ENCODE data around the gene GRID2. TPM values are rescaled to one million over a fixed set of nuclear protein-coding genes. Genes with fewer than 3 reads are reported as not detected.
A peak's percentile ranks its signal among the peaks of the same experiment; 100 is the strongest.

GRID2 gene
- total RNA-seq, 1 experiment from 2014 or later, result not detected

DNA sequence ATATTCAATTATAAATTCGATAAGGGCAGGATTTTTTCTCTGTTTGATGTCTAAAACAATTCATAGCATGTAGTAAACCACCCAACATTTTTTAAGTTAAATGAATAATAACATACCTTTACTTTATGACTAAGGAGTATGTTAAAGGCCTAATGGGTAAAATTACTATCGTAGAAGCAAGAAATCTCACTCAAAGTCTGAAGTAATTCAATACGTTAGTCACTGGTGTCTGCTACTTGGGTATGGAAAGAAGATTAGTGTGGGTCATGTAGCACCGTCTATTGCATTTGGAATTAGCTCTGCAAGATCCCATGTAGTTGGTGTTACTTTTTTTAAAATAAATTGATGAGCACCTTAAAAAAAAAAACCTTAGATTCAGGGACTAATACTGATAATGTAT, 374.5 kb downstream of the GRID2 start:
- DNase-seq (ENCODE audit: low read depth), result no peak

DNA sequence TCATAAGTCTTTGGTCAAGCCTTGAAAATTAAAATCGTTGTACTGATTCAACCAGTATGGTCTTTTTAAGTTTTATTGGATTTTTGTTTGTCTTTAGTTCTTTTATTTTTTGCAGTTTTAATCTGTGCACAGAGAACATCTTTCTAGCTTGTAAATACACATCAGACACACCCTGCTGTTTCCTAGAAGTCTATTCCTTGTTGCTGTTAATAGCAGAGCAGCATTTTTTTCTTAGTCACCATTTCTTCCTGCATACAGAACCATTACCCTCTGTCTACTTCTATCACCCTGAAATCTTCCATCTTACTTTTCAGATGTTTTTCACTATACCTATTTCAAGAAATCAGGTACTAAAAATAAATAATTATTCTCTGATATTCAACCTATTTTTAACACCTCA, 375.4 kb downstream of the GRID2 start:
- DNase-seq (ENCODE audit: low read depth), result no peak

DNA sequence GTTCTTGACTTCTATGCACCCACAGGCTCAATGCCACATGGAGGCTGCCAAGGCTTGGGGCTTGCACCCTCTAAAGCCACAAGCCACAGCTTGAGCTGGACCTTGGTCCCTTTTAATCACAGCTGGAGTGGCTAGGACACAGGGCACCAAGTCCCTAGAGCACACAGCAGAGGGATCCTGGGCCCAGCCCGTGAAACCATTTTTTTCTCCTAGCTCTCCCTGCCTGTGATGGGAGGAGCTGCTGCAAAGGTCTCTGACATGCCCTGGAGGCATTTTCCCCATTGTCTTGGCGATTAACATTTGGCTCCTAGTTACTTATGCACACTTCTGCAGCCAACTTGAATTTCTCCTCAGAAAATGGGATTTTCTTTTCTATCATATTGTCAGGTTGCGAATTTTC, 410.9 kb downstream of the GRID2 start:
- no peak for DNase-seq (ENCODE audit: low read depth)

DNA sequence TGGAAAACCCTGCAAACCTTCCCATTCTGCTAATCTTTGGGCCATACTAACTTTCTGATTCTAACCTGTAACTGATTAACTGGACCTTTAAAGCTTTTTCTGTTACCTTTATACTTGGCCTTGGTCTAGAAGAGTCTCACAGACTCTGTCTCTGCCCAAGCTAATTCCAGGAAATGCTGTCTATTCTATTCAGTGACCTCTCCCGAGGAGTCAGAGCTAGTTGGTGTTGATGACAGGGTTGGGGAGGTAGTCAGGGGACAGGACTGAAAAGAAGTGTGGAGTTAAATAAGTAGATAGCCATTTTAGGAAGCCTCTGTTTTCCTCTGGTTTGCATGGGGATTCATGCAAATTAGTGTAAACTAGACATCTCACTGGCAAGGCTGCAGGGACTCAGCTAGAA, 429.5 kb downstream of the GRID2 start:
- DNase-seq (ENCODE audit: low read depth), result no peak

DNA sequence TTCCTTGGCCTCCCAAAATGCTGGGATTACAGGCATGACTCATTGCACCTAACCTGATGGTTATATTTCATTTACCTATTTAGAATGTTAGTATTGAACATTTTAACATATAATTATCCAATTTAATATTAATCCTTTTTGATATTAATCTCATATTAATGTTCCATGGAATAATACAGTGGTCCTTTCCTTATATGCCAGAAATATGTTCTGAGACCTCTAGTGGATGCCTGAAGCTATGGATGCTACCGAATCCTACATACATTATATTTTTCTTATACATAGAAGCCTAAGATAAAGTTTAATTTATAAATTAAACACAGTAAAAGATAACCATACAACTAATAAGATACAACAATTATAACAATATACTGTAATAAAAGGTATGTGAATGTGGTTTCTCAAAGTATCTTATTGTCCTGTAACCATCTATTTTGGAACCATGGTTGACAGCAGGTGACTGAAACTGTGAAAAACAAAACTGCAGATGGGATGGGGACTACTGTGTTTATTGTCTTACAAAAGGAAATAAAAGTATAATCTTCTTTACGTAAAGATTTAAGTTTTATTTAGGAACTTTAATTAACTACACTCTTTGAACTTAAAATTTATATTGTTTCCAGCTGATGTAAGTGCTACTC, 431.4 kb downstream of the GRID2 start:
- DNase-seq (ENCODE audit: low read depth), result no peak

DNA sequence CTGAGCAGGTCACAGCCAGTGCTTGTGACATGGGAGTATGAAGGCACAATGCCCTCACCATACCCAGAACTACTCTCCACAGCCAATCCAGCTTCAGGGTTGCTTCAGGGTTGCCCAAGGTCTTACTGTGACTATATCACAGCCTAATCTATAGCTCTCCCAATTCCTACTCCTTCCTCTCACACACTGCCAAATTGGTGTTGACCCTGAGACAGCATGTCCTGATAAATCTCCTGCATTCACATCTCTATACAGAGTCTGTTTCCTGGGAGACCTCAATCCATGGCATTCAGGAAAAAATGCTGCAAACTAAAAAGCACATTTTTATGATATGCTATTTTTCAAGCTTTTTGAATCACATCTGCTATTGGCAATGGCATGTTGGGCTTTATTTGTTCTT, 456.7 kb downstream of the GRID2 start:
- no peak for DNase-seq (ENCODE audit: low read depth)

DNA sequence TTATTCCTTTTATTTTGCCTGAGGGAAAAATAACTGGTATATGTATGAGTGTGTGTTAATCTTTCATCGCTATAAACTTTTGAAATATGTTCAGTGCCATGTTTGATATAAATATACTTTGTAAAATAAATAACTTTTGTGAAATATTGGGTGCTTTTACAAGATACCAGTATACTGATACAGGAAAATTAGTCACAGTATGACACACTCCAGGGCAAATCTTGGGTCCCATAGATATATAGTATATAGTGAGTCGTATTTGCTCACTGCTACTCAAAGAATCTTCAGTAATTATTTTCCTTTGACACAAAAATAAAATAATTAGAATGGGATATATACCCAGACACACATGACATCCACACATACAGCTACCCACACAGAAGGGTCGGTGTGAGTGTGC, 472.3 kb downstream of the GRID2 start:
- DNase-seq (ENCODE audit: low read depth), result peak; percentile 28

DNA sequence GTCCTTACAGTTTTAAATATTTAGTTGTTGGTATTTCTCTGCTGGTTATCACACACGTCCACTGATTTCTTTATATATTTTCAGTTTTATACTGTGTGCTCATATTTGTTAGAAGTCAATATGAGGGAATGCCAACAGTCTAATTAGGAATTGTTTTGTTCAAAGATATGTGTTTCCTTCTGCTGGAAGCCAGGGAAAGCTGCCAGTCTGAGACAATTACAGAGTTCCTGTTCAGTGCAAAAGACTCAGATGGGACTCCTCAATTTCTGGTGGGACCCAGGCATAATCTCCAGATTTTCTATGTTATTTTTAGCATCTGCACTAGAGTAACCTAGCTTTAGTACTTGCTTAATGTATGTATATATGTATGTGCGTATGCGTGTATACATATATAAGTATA, 486.0 kb downstream of the GRID2 start:
- no peak for DNase-seq (ENCODE audit: low read depth)

DNA sequence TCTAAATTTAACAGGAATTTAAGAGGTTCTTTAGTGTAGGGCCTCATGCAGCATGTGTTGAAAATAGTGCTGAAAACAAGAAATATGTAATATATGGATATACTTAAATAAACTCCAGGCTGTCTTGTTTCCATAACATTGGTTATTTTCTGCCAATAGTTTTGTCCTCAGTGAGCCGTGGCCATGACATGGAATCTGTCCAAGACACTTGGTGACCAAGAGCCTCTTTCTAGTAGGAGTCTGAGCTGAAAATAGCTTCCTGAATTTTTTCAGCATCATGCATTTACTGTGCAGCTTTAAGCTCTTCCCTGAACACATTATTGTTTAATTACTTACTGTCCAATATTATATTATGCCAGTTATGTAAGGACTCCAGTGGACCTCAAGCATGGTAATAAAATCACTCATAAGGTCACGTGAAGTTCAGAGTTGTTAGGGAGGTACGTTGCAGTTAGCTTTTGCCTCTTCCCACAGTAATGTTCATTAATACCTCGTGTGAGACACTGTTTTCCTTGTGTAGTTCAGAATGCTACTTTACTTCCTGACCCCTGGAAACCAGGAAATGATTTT, 488.2 kb downstream of the GRID2 start:
- peak; percentile 1 for DNase-seq (ENCODE audit: low read depth)

DNA sequence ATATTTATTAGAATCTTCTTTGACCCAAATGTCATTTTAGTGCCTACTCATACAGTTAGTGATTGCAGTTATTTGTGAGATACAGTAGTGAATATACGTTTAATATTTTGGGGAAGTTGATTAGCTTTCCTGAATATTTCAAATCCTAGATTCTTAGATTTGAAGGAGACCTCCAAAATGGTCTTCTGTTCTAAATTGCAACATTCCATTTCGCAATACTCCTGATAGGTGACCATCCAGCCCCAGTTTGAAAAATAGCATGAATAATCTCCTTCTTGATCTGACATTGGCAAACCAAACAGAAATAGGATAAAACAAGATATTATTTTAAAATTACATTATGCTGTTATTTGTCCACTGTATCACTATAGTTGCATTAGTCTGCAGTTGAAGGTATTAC, 505.6 kb downstream of the GRID2 start:
- DNase-seq (ENCODE audit: low read depth), result no peak

DNA sequence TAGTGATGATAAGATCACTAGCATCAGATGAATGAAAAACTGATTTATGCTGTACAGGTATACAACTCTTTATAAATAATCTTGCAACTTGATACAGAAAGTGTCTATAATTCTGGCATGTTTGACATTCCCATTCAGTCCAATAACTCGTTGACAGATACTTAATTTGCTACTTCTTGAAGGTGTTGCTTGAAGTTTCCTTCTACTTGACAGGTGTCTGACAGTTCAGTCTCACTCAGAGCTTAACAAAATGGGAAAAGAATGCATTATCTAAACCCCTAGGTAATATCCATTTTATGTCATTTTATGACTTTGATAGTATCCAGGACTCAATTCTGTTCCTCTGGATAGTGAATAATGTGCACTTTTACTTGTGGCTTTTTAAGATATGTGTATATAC, 508.9 kb downstream of the GRID2 start:
- DNase-seq (ENCODE audit: low read depth), result no peak

DNA sequence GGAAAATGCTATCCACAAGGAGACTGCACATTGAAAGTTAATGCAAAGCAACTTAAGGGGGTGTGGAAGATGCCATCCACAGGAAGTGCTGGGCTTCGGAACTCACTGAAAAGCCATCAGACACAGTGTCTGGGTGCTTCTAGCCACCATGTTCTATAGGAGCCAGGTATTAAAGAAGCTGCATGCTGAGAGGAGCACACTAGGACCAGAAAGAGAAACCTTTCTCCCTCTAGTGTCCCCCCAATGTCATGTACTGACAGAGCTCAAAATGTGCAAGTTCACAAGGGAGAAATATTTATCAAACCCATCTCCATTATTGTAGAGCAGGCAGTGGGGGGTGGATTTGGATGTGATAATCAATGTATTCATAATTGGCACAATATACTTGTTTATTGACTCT, 510.9 kb downstream of the GRID2 start:
- no peak for DNase-seq (ENCODE audit: low read depth)

DNA sequence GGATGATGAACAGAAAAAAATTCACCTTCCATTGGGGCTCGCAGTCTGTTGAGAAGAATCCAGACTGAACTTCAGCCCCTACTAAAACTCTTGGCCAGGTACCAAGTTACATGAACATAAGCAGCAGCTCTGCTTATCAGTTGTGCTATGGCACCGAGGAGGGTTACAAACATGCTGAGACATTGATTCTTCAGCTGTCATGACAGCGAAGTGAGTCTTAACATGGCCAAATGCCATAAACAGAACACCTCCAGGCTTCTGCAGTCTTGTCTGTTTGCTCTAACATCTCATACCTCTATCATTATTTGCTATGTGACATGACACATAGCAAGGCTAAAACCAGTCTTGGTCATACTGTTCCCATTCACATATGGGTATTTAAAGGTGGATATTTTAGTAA, 521.5 kb downstream of the GRID2 start:
- no peak for DNase-seq (ENCODE audit: low read depth)

DNA sequence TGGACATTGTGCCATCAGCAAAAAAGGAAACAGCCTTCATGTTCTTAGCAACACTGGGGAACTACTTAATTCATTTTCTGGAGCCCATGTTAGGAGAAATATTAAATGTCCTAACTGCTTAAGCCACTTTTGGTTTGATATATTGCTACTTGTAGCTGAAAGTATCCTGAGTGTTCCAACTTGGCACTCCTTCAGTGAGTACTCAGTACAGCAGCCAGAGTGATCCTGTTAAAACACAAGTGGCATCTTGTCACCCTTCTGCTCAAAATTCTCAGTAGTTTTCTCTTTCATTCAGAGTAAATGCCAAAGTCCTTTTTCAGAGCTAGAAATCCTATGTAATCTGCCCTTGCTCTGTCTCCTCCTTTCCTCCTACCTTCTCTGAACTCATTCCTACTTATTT, 522.0 kb downstream of the GRID2 start:
- no peak for DNase-seq (ENCODE audit: low read depth)

DNA sequence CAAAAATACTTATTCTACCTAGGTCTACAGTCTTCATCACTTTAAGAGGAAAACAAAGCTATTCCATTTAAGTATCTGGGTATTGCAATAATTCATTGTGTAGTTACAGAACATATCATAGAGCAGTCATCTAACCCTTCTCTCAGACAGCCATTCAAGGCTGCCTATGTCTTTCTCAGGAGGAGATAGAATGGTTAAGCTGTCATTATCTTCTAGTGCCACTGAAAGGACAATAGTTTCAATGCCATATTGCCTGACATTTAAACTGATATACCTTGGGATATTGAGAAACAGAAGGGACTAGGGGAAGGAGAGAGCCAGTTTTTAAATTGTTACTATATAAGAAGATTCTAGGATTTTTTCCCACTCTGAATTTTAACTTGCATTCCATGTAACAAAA, 527.0 kb downstream of the GRID2 start:
- no peak for DNase-seq (ENCODE audit: low read depth)

DNA sequence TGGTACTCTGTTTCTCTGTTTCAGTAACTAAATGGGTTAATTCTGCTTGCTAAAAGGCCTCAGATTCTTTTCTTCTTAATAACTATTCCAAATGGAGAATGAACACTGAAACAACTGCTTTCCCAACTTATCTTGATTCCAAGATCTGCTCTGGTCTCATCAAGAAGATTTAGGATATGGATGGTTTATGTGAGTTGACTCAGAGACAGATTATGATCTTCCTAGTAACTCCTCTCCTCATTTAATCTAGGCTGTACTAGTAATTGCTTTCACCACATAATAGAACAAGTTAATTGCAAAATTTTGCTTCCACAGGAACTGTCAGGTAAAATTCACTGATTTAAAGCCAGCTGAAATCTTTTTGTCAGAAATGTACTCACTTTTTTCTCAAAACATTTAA, 537.1 kb downstream of the GRID2 start:
- DNase-seq (ENCODE audit: low read depth), result no peak

DNA sequence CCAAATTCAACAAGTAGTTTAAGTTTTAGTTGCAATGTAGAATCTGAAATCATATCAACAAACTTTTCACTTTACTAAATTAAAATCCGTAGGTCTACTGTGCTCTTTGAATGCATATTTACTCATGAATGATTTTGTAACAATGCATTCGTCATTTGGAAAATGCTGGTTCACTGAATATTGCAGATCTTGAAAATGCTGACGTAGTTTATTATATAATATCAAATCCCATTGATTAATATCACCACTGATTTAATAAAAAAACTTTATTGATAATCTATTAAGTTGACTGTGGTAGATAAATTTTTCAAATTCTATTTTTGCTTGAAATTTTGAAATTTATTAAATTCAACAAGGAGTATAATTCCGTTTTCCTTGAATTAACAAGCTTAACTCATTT, 540.0 kb downstream of the GRID2 start:
- no peak for DNase-seq (ENCODE audit: low read depth)

DNA sequence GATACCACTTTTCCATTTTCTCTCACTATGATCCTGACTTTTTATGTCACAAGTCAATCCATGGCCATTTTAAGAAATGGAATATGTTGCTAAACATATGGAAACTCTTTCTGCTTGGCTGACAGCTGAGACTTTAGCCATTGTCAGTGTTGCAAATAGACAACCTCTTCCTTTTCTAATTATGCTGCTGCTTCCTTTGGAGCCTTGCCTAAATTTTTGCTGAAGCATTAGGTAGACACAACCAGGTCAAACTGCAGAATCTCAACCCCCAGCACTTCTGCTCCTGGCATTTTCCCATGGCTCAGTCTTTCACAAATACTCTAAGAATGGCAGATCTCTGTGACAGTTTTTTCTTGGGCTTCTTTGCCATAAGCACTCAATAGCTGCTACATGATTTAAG, 543.3 kb downstream of the GRID2 start:
- DNase-seq (ENCODE audit: low read depth), result no peak

DNA sequence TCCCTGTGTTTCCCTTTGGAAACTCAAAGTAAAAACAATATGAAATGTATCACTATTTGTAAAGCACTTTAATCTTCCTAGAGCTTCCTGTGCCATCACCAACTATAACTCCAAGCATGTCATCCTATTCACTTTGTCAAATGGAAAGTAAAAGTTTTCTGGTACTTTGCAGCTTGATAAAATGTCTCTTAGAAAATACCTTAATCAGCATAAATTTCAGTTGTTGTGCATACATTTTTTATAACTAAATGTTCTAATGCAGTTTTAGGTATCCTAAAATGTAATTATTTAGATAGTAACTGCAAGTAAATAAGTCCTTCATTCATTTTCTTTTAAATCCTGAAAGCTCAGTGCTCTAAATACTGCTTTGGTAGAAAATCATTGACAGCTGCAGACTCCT, 558.7 kb downstream of the GRID2 start:
- DNase-seq (ENCODE audit: low read depth), result no peak

DNA sequence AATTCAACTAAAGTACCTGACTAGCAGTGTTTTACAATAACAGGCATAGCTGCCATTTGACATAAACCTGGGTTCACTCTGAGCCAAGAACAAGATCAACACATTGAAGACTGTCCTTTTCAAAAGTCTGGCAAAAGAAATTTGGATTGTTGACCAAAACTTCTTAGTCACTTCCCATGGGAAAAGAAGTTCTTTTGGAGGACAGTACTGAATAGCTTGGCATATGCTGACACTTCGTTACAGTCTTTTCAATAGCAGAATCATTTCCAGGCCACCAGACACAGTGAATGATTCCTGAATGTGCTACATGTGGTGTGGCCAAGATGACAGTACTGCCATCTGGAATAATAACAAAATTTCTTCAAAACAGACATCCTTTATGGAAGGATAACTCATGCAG, 560.3 kb downstream of the GRID2 start:
- no peak for DNase-seq (ENCODE audit: low read depth)

DNA sequence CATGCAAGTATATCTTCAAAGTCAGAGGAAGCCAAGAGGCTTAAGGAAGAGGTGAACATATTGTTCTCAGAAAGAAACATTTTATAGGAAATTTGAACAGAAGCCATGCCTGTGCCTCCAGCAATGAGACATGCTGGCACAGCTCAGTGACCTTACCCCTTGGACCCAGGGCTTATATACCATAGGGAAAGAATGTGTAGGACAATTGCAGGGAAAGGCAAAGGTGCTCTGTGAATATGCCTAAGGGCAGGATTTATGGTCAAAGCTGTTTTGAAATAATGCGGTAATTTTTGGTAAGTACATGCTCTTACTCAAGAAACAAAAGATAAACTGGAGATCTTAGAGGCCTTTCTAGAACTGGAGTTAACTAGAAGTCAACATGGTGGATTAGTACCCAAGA, 568.8 kb downstream of the GRID2 start:
- DNase-seq (ENCODE audit: low read depth), result no peak

DNA sequence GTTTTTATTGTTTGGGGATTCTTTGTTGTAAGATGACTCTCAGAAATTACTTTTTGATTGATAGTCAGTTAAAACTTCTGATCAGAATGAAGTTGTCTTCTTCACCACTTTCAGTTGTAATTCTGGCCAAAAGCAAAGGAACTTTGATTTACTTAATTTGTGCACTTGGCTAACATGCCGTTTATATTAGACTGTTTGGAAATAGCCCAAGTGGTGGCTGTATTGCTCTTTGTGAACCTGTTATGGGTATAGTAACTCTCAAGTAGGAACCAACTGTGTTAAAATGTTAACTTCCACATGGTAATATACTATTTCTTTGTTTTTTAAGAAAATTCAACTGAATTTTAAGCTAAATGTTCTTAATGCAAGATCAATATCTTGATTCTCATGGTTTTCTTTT, 581.9 kb downstream of the GRID2 start:
- DNase-seq (ENCODE audit: low read depth), result no peak

DNA sequence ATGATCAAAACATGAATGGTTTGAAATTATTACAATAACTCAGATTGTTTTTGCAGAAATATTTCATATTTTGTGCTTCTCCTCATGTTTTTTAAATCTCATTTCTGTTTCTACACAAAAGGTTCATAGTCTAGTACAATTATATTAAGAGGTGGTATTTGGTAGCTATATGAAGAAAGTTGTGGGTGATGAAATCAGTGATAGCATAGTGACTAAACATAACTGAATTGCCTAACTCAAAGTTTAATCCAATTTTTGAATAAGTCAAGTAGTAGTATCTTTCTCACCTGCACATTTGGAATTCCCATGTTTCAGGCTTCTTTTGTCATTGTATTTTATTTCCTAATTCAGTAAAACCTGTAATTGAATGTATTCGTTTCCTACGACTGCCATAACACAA, 648.7 kb downstream of the GRID2 start:
- DNase-seq (ENCODE audit: low read depth), result no peak

DNA sequence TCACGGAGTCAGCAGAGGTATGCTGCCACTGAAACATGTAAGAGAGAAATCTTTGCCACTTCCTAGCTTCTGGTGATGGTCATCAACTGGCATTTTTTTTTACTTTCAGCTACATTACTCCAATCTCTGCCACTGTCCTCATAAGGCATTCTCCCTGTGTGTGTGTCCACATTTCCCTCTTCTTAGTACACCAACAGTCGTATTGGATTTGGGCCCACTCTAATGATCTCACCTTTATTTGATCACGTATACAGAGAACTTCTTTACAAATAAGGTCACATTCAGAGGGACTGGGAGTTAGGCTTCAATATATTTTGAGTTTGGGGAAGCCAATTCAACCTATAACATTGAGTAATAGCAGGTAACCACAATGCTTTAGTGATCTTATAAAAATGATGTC, 649.1 kb downstream of the GRID2 start:
- DNase-seq (ENCODE audit: low read depth), result no peak

Data from HT1080 (cell line).